ENCODE data around the gene GARIN1A.

GRCh38 chr7:128703609-128704241 lies 31.6 kb downstream of the GARIN1A start:
- TF ChIP-seq CTCF (IDR thresholded peaks at IDR 0.05) (no peak), EP300 (IDR thresholded peaks at IDR 0.05) (no peak), POLR2A (IDR thresholded peaks at IDR 0.05) (no peak)

Measured in suprapubic skin (tissue), 3 donors.